Gastroesophageal sphincter (tissue), 4 donors: Measurements from ENCODE around the gene ACOT11. TPM values are rescaled to one million over a fixed set of nuclear protein-coding genes. Genes with fewer than 3 reads are reported as not detected.

ENCODE experiments used
- ATAC-seq: fragments of 150-250 bp; one replicate; pipeline ENCODE4 v1.9.1; 2016; ENCODE audit warnings: mild to moderate bottlenecking, moderate library complexity
- H3K27ac ChIP-seq, 4 donors: fragments of 200-600 bp; sonication (generic) in 3 of 4; 1 replicate in 3 of 4; 2 replicates in 1 of 4; pipeline ENCODE4 v1.5.1; 2016 to 2019
- H3K27me3 ChIP-seq: fragments of 200-600 bp; sonication (generic); one replicate; pipeline ENCODE4 v1.5.1; 2019
- H3K36me3 ChIP-seq, 2 donors: fragments of 200-600 bp; sonication (generic); one replicate each; pipeline ENCODE4 v1.5.1; 2019; ENCODE audit warnings: control low read depth in 1 of 2
- H3K4me1 ChIP-seq, 3 donors: fragments of 200-600 bp; sonication (generic); 1 replicate in 2 of 3; 2 replicates in 1 of 3; pipeline ENCODE4 v1.5.1; 2016 to 2019; ENCODE audit warnings: control low read depth in 2 of 3
- H3K4me3 ChIP-seq, 2 donors: fragments of 200-600 bp; sonication (generic); one replicate each; pipeline ENCODE4 v1.5.1; 2019; ENCODE audit warnings: mild to moderate bottlenecking in 1 of 2, moderate library complexity in 1 of 2
- H3K9me3 ChIP-seq, 3 donors: fragments of 200-600 bp; sonication (generic); one replicate each; pipeline ENCODE4 v1.5.1; 2017 to 2019; ENCODE audit warnings: control low read depth in 2 of 3
- CTCF ChIP-seq, 4 experiments: fragments of 200-600 bp in 2 of 4; fragments of 450-650 bp in 2 of 4; sonication (generic) in 1 of 4; IDR thresholded peaks; one replicate each; pipeline ENCODE4 v1.5.1; 2017 to 2019; ENCODE audit warnings: antibody characterized with exemption in 4 of 4, mild to moderate bottlenecking in 2 of 4, moderate library complexity in 2 of 4
- EP300 ChIP-seq: sonication (generic); formaldehyde crosslinking; IDR thresholded peaks from one replicate; pipeline ENCODE4 v1.6.1; 2017; ENCODE audit warnings: antibody characterized with exemption, mild to moderate bottlenecking
- POLR2A ChIP-seq, 2 donors: fragments of 450-650 bp; IDR thresholded peaks; one replicate each; pipeline ENCODE4 v1.6.1; 2017; ENCODE audit warnings: antibody characterized with exemption in 2 of 2, mild to moderate bottlenecking in 2 of 2, moderate library complexity in 1 of 2
- POLR2AphosphoS5 ChIP-seq: sonication (generic); formaldehyde crosslinking; IDR thresholded peaks from one replicate; pipeline ENCODE4 v1.6.1; 2017; ENCODE audit warnings: antibody characterized with exemption
- WGBS, 2 donors: methylation state at CpG; one replicate each; pipeline ENCODE4 v1.1.5; 2018; ENCODE audit warnings: low coverage in 1 of 2; 5-methylcytosine and 5-hydroxymethylcytosine counted together
- total RNA-seq, 4 donors: library from RNA; depleted of rRNA; stranded (reverse); fragments of >200 nt; gene quantifications; one replicate each; pipeline ENCODE4 v1.1.0, GENCODE V29; 2016

ACOT11 gene
- total RNA-seq, 4 donors from 2014 or later, result 4.4 to 40.5 (median 10.9) TPM

- TF ChIP-seq POLR2AphosphoS5 (no peak), POLR2A (IDR thresholded peaks at IDR 0.05) (no peak), EP300 (no peak)
- no peak overlapping the region for H3K4me3 ChIP-seq
- H3K27ac ChIP-seq, result peak overlapping the region in 2 of 4 donors; percentile 24 to 37
- no peaks in the 10 kb centered on the region for H3K9me3 ChIP-seq
- 24 to 58% methylated on average over 3 to 7 of the region's 8 CpGs for WGBS, 2 donors
- no peaks in the 10 kb centered on the region for H3K27me3 ChIP-seq
- H3K36me3 ChIP-seq, result no peaks in the 10 kb centered on the region
- ATAC-seq, result no peak
- peaks cover 3 to 49% (median 8%) of the 10 kb centered on the region in 3 donors for H3K4me1 ChIP-seq
Measured at GRCh38 chr1:54571803-54572541, 23.9 kb downstream of the ACOT11 start.

GRCh38 chr1:54572542-54572850, 24.5 kb downstream of the ACOT11 start:
- no peaks in the 10 kb centered on the region for H3K27me3 ChIP-seq
- H3K4me1 ChIP-seq, result peaks cover 3 to 44% (median 6%) of the 10 kb centered on the region in 3 donors
- ATAC-seq, result no peak
- no peak for TF ChIP-seq POLR2AphosphoS5
- TF ChIP-seq POLR2A (IDR thresholded peaks at IDR 0.05), result no peak
- no peak for TF ChIP-seq EP300
- TF ChIP-seq CTCF (IDR thresholded peaks at IDR 0.05), result no peak
- no peaks in the 10 kb centered on the region for H3K36me3 ChIP-seq
- WGBS, 2 donors, result 100% methylated on average over 1 of the region's 3 CpGs; no CpG with 5 or more reads in 1 of the 2 donors
- H3K4me3 ChIP-seq, result no peak overlapping the region
- no peaks in the 10 kb centered on the region for H3K9me3 ChIP-seq
- peak overlapping the region in 2 of 4 donors; percentile 24 to 37 for H3K27ac ChIP-seq

- TF ChIP-seq POLR2AphosphoS5, result no peak
- no peak for TF ChIP-seq EP300
- TF ChIP-seq CTCF (IDR thresholded peaks at IDR 0.05), result no peak
- no peak for TF ChIP-seq POLR2A (IDR thresholded peaks at IDR 0.05)
- WGBS, 2 donors, result 91% methylated on average over 6 to 7 of the region's 12 CpGs
- Histone ChIP-seq H3K27ac (peak overlapping the region in 1 of 4 donors; percentile 42), H3K27me3 (no peaks in the 10 kb centered on the region), H3K4me3 (no peak overlapping the region), H3K4me1 (peaks cover 3 to 46% (median 3%) of the 10 kb centered on the region in 3 donors), H3K36me3 (no peaks in the 10 kb centered on the region), H3K9me3 (no peaks in the 10 kb centered on the region)
- no peak for ATAC-seq
Measured at GRCh38 chr1:54574158-54574778, 26.2 kb downstream of the ACOT11 start.

- ATAC-seq, result no peak
- Histone ChIP-seq H3K4me1 (peaks cover 3 to 46% (median 3%) of the 10 kb centered on the region in 3 donors), H3K4me3 (no peak overlapping the region), H3K27me3 (no peaks in the 10 kb centered on the region), H3K9me3 (no peaks in the 10 kb centered on the region), H3K27ac (peak overlapping the region in 2 of 4 donors; percentile 13 to 42), H3K36me3 (no peaks in the 10 kb centered on the region)
- WGBS, 2 donors, result 100% methylated on average over 1 of the region's 3 CpGs; no CpG with 5 or more reads in 1 of the 2 donors
- TF ChIP-seq POLR2A (IDR thresholded peaks at IDR 0.05), result no peak
- TF ChIP-seq CTCF (IDR thresholded peaks at IDR 0.05), result no peak
- TF ChIP-seq EP300, result no peak
- no peak for TF ChIP-seq POLR2AphosphoS5
Measured at GRCh38 chr1:54575161-54575560, 27.1 kb downstream of the ACOT11 start.

- peak overlapping the region in 3 of 4 donors; percentile 33 to 45 (median 42) for H3K27ac ChIP-seq
- no peak overlapping the region for H3K4me3 ChIP-seq
- WGBS, 2 donors, result 82 to 92% methylated on average over 5 to 8 of the region's 8 CpGs
- peaks cover 3 to 52% (median 3%) of the 10 kb centered on the region in 3 donors for H3K4me1 ChIP-seq
- no peaks in the 10 kb centered on the region for H3K36me3 ChIP-seq
- no peaks in the 10 kb centered on the region for H3K27me3 ChIP-seq
- no peak for TF ChIP-seq EP300
- no peak for TF ChIP-seq POLR2A (IDR thresholded peaks at IDR 0.05)
- TF ChIP-seq POLR2AphosphoS5, result no peak
- no peak for TF ChIP-seq CTCF (IDR thresholded peaks at IDR 0.05)
- H3K9me3 ChIP-seq, result no peaks in the 10 kb centered on the region
- ATAC-seq, result no peak
Measured at GRCh38 chr1:54575605-54576290, 27.7 kb downstream of the ACOT11 start.
